ENCODE measurements around the gene SPATA33.
A peak's percentile ranks its signal among the peaks of the same experiment; 100 is the strongest.

Gene SPATA33

DNA sequence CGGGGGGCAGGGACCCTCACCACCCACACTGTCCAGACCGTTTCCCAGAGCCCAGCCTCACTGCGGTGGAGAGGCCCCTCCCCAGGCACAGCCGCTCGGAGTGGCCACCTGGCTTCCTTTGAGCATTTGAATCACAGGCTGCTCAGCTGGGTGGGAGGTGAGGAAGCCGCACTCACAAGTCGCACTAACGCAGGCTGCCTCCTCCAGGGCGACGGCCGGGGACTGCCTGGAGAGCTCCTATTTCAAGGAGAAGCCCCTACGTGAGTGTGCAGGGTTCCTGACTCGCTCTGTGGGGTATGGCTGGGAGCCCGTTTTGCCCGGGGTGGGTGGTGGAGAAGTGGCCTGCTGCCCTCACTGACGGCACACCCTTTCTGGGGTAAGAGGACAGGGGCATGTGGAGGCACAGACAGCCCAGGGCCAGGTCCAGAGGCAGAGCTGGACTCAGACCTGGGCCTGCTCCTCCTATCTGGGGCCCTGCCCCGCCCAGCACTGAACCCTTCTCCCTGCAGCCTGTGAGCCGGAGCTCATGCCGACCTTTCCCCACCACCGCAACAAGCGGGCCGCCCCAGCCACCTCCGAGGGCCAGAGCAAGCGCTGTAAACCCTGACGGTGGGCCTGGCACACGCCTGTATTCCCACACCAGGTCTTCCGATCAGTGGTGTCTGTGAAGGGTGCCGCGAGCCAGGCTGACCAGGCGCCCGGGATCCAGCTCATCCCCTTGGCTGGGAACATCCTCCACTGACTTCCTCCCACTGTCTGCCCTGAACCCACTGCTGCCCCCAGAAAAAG lies 37.6 kb downstream of the SPATA33 start:
- Histone ChIP-seq H3K9ac (ENCODE audit: low read length) (no peak overlapping the region), H3K27ac (ENCODE audit: low read length) (no peak overlapping the region), H3K36me3 (replicated peaks; ENCODE audit: insufficient read depth, low read length) (no peaks in the 10 kb centered on the region), H3K4me2 (ENCODE audit: low read depth, low read length) (no peak overlapping the region), H3K4me3 (ENCODE audit: low read length) (no peak overlapping the region), H3K79me2 (ENCODE audit: low read length) (no peaks in the 10 kb centered on the region; the same call in 1 of the 2 replicates), H4K20me1 (ENCODE audit: insufficient read depth, low read length) (no peaks in the 10 kb centered on the region), H3K4me1 (ENCODE audit: low read length) (0 out of 2 replicates have a peak, but pooled peaks cover 3% of the 10 kb centered on the region), H3F3A (ENCODE audit: insufficient read depth, low read length) (no peaks in the 10 kb centered on the region), H3K9me2 (replicated peaks; ENCODE audit: insufficient read depth, low read length) (no peaks in the 10 kb centered on the region), H2AFZ (ENCODE audit: low read length) (no peak overlapping the region), H3K9me3 (replicated peaks; ENCODE audit: insufficient read depth, low read length) (no peaks in the 10 kb centered on the region), H3K27me3 (replicated peaks; ENCODE audit: insufficient read depth, low read length) (no peaks in the 10 kb centered on the region)
- TF ChIP-seq EZH2 (optimal IDR thresholded peaks at IDR 0.05; ENCODE audit: low read depth, low read length) (no peak), CTCF (IDR thresholded peaks at IDR 0.05; ENCODE audit: low read length) (no peak), EZH2phosphoT487 (IDR thresholded peaks at IDR 0.05; ENCODE audit: low read length) (no peak)
- DNase-seq: no peak

DNA sequence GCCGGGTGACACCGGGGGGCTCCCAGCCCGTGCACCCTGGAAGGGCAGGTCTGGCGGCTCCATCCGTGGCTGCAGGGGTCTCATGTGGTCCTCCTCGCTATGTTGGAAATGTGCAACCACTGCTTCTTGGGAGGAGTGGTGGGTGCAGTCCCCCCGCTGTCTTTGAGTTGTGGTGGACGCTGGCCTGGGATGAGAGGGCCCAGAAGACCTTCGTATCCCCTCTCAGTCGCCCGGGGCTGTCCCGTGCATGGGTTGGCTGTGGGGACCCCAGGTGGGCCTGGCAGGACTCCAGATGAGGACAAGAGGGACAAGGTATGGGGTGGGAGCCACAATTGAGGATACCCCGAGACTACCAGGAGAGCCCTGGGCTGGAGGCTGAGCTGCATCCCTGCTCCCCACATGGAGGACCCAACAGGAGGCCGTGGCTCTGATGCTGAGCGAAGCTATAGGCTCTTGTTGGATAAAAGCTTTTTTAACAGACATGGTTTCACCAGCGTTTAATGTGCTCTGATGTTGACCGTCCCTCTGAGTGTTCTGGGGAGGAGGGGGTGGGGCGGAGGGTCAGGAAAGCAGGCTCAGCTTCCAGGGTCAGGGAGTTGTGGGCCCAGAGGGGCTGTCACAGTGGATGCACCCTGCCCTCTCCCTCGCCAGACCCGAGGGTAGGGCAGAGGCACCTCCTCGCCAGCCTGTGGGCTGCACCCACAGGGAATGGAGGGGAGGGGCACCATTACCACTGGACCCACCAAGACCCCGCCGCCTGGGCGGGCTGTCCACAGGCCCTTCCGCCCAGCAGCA lies 38.4 kb downstream of the SPATA33 start:
- 0 out of 2 replicates have a peak, but pooled peaks cover 3% of the 10 kb centered on the region for H3K4me1 ChIP-seq (ENCODE audit: low read length)
- no peaks in the 10 kb centered on the region; the same call in 1 of the 2 replicates for H3K79me2 ChIP-seq (ENCODE audit: low read length)
- H2AFZ ChIP-seq (ENCODE audit: low read length): no peak overlapping the region
- no peak overlapping the region for H3K4me2 ChIP-seq (ENCODE audit: low read depth, low read length)
- DNase-seq: no peak
- H3K4me3 ChIP-seq (ENCODE audit: low read length): no peak overlapping the region
- H3K9me3 ChIP-seq (replicated peaks; ENCODE audit: insufficient read depth, low read length): no peaks in the 10 kb centered on the region
- H3F3A ChIP-seq (ENCODE audit: insufficient read depth, low read length): 0 out of 2 replicates have a peak, but pooled peaks cover 4% of the 10 kb centered on the region
- TF ChIP-seq EZH2 (optimal IDR thresholded peaks at IDR 0.05; ENCODE audit: low read depth, low read length) (no peak), EZH2phosphoT487 (IDR thresholded peaks at IDR 0.05; ENCODE audit: low read length) (no peak), CTCF (IDR thresholded peaks at IDR 0.05; ENCODE audit: low read length) (no peak)
- H3K9me2 ChIP-seq (replicated peaks; ENCODE audit: insufficient read depth, low read length): no peaks in the 10 kb centered on the region
- no peaks in the 10 kb centered on the region for H3K27me3 ChIP-seq (replicated peaks; ENCODE audit: insufficient read depth, low read length)
- H3K36me3 ChIP-seq (replicated peaks; ENCODE audit: insufficient read depth, low read length): no peaks in the 10 kb centered on the region
- H4K20me1 ChIP-seq (ENCODE audit: insufficient read depth, low read length): no peaks in the 10 kb centered on the region
- H3K9ac ChIP-seq (ENCODE audit: low read length): no peak overlapping the region
- no peak overlapping the region for H3K27ac ChIP-seq (ENCODE audit: low read length)

- Histone ChIP-seq H3K9me3 (replicated peaks; ENCODE audit: insufficient read depth, low read length) (no peaks in the 10 kb centered on the region), H3K27ac (ENCODE audit: low read length) (no peak overlapping the region), H3K4me3 (ENCODE audit: low read length) (no peak overlapping the region), H3K4me2 (ENCODE audit: low read depth, low read length) (no peak overlapping the region), H3K27me3 (replicated peaks; ENCODE audit: insufficient read depth, low read length) (no peaks in the 10 kb centered on the region), H3K9me2 (replicated peaks; ENCODE audit: insufficient read depth, low read length) (no peaks in the 10 kb centered on the region), H3K79me2 (ENCODE audit: low read length) (no peaks in the 10 kb centered on the region; the same call in 1 of the 2 replicates), H4K20me1 (ENCODE audit: insufficient read depth, low read length) (no peaks in the 10 kb centered on the region), H3K9ac (ENCODE audit: low read length) (no peak overlapping the region), H3F3A (ENCODE audit: insufficient read depth, low read length) (0 out of 2 replicates have a peak, but pooled peaks cover 4% of the 10 kb centered on the region), H2AFZ (ENCODE audit: low read length) (no peak overlapping the region), H3K4me1 (ENCODE audit: low read length) (0 out of 2 replicates have a peak, but pooled peaks cover 3% of the 10 kb centered on the region), H3K36me3 (replicated peaks; ENCODE audit: insufficient read depth, low read length) (no peaks in the 10 kb centered on the region)
- TF ChIP-seq EZH2phosphoT487 (IDR thresholded peaks at IDR 0.05; ENCODE audit: low read length): no peak
- TF ChIP-seq CTCF (IDR thresholded peaks at IDR 0.05; ENCODE audit: low read length): no peak
- no peak for TF ChIP-seq EZH2 (optimal IDR thresholded peaks at IDR 0.05; ENCODE audit: low read depth, low read length)
- DNase-seq: peak; percentile 13
Observed at GRCh38 chr16:89696670-89697128, 39.1 kb downstream of the SPATA33 start.

Measured in MM.1S (cell line).